Thyroid gland (tissue), 4 donors: ENCODE results near the gene EXD3.

Source experiments
- POLR2A ChIP-seq, 2 donors: fragments of 450-650 bp; IDR thresholded peaks; one replicate each; pipeline ENCODE4 v1.6.1; 2017; ENCODE audit warnings: antibody characterized with exemption in 2 of 2, mild to moderate bottlenecking in 2 of 2, moderate library complexity in 1 of 2
- TF ChIP-seq, protein P1 (sequence below), 6 experiments: fragments of 200-600 bp in 3 of 6; fragments of 450-650 bp in 3 of 6; sonication (generic) in 3 of 6; IDR thresholded peaks; one replicate each; pipeline ENCODE4 v1.5.1; 2016 to 2019; ENCODE audit warnings: antibody characterized with exemption in 6 of 6, mild to moderate bottlenecking in 2 of 6, inconsistent platforms in 1 of 6, moderate library complexity in 1 of 6

DNA sequence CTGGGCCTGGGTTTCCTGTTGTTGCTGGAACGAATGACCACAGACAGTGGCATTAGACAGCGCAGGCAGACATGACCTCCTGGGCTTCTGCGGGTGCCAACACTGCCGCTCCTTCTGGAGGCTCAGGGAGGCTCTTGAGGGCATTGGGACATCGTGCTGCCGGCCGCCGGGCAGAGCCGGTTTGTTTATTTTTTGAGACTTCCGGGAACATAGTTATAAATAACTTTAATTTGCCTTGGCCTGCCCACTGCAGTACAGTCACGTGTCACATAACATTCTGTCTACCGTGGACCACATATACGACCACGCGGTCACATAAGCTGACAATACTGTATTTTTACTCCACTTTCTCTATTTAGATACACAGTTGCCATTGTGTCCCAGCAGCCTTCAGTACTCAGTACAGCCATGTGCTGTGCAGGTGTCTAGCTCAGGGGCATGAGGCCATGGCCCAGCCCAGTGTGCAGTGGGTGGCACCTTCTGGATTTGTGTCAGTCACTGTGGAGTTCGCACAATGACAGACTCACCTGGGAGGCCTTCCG lies 153.7 kb downstream of the EXD3 start:
- TF ChIP-seq, protein P1, sequence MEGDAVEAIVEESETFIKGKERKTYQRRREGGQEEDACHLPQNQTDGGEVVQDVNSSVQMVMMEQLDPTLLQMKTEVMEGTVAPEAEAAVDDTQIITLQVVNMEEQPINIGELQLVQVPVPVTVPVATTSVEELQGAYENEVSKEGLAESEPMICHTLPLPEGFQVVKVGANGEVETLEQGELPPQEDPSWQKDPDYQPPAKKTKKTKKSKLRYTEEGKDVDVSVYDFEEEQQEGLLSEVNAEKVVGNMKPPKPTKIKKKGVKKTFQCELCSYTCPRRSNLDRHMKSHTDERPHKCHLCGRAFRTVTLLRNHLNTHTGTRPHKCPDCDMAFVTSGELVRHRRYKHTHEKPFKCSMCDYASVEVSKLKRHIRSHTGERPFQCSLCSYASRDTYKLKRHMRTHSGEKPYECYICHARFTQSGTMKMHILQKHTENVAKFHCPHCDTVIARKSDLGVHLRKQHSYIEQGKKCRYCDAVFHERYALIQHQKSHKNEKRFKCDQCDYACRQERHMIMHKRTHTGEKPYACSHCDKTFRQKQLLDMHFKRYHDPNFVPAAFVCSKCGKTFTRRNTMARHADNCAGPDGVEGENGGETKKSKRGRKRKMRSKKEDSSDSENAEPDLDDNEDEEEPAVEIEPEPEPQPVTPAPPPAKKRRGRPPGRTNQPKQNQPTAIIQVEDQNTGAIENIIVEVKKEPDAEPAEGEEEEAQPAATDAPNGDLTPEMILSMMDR (IDR thresholded peaks at IDR 0.05): no peak
- TF ChIP-seq POLR2A (IDR thresholded peaks at IDR 0.05): no peak
